ENCODE data around the gene CKM.

- TF ChIP-seq CTCF (IDR thresholded peaks at IDR 0.05; ENCODE audit: low read depth, low read length) (no peak), EZH2phosphoT487 (IDR thresholded peaks at IDR 0.05; ENCODE audit: low read depth) (no peak)
These were observed 17.0 kb upstream of the CKM start for GRCh38 chr19:45339629-45340028.

All from OCI-LY3 (cell line).